GM21390 (cell line): ENCODE measurements around the gene ACVR1.

Experiments used
- ATAC-seq: cut with Tn5 transposase; IDR thresholded peaks from one replicate; pipeline ENCODE4 v1.9.1; 2021; ENCODE audit not compliant: unreplicated experiment

Gene ACVR1

DNA sequence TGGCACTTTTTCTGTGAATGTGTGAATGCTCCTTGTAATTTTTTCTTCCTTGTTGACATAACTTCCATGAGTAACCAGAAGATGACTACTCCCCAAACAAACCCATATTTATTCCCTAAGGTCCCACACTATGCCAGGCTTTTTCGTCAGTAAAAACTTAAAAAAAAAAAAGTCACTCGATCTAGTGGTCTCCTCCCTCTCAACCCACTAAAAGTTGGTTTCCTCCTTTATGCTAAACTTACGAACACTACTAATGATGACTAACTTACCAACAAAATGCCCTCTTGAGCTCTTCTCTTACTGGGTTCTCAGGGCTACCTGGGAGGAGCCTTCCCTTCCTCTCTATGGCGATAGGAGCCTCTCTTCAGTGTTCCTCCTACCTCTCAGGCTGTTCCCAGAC is 18.2 kb downstream of the ACVR1 start:
- ATAC-seq = no peak

DNA sequence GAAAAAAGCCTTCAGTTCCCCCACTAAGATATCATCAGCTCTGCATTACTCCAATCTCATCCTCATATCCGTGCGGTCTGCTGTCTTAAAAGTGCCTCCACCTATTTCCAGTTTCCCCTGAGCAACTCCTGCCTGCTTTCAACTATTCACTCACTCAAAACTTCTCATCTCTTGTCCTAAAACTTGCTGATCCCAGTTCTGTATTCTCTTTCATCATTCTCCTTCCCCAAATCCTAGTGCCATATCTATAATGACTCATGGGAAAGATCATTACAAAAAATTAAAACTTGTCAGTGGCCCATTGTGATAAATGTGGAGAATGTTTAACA is 20.0 kb downstream of the ACVR1 start:
- ATAC-seq = no peak

DNA sequence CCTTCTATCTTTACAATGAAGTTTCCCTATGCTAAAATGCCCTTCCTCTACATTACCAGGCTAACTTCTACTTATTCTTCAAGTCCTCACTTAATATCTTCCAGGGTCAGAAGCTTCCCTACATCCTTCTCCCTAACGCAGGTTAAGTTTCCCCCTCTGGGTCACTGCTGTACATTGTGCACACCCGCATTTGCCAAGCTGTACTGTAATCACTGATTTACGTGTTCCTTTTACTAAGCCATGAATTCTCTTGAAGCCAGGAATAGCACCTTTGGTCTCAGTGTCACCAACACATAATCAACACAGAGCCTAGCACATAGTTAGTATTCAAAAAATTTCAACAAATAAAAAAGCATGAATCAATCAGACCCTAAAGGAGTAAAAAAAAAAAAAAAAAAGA is 22.3 kb downstream of the ACVR1 start:
- ATAC-seq = no peak

DNA sequence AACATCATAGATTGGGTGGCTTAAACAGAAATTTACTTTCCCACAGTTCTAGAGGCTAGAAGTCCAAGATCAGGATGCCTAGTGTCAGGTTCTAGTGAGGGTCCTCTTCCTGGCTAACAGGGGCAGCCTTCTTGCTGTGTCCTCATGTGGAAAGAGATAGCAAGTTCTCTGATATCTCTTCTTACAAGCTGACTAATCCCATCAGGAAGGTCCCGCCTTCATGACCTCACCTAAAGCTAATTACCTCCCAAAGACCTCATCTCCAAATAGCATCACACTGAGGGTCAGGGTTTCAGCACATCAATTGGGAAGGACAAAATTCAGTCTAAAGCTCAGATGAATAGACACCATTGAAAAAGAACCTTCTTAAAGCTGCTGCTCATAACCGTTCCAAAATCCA is 22.9 kb downstream of the ACVR1 start:
- ATAC-seq = no peak

DNA sequence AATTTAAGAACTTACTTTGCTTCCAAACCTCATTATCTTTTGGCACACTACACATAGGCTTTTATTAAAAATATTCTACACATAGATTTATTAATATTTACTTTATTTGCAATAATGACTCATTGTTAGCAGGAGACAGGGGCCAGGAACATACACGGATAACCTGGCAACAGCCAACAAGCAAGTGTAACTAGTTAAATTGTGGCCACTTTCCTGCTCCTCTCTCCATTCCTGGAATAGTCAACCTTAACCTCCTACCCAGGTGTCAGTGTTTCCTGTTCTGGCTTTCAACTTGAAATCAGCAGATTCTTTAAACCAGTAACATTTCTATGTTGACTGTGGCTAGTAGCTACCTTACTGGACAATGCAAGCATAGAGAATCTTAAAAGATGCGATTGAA is 26.5 kb downstream of the ACVR1 start:
- no peak for ATAC-seq

DNA sequence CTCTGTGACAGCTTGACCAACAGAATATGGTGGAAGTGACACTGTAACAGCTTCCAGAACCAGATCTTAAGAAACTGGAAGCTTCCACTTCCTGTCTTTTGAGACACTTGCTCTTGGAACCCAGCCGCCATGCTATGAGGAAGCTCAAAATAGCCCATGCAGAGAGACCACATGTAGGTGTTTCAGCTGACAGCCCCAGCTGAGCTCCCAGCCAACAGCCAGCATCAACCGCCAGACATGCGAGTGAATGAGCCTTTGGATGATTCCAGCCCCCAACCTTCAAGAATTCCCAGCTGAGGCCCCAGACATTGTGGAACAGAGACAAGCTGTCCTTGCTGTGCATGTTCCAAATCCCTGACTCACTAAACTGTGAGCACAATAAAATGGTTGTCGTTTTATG is 27.9 kb downstream of the ACVR1 start:
- ATAC-seq = no peak

DNA sequence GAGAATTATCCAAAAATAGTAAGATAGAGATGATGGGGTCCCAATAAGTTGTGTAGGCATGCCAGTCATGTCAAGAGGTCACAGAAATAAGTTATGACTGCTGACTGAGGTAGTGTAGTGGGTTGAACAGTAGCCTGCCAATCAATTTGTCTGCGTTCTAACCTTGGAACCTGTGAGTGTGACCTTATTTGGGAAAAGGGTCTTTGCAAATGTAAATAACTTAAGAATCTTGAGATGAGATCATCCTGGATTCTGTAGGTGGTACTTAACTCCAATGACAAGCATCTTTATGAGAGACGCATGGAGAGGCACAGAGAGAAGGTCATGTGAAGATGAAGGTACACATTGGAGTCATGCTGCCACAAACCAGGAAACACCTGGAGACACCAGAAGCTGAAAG is 31.0 kb downstream of the ACVR1 start:
- ATAC-seq = no peak

DNA sequence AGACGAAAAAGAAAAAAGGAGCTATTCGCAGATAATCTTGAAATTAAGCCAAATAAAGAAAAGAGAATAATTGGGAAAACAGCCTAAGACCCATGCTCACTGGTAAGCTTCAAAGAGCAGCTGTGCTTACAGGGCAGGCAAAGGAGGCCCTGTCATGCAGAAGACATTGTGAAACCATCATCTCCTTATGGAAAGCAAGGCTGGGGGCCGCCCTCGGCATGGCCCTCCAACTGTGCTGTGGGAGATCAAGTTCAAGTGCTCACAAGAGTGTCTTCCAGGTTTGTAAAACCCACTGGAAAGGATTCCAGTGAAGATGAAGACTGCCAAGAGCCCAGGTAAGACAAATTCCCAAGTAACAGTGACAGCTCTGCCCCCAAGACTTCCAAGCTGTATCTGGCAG is 32.2 kb downstream of the ACVR1 start:
- ATAC-seq = no peak

DNA sequence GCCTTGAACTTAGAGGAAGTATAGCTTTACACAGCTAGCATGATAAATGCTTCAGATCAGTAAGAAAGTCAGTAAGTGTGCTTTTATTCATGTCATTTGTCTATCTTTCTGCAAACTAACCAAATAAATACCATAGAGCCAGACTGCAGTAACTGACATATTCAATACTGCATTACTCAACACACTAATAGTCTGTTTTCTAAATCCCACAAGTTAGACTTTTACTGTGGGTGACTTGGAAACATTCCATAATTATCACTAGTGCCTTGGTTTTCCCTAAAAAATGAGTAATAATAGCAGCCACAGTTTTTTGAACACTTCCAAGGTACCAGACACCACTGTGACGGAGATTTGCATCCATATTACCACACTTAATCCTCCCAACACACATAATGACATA is 33.0 kb downstream of the ACVR1 start:
- ATAC-seq = no peak

DNA sequence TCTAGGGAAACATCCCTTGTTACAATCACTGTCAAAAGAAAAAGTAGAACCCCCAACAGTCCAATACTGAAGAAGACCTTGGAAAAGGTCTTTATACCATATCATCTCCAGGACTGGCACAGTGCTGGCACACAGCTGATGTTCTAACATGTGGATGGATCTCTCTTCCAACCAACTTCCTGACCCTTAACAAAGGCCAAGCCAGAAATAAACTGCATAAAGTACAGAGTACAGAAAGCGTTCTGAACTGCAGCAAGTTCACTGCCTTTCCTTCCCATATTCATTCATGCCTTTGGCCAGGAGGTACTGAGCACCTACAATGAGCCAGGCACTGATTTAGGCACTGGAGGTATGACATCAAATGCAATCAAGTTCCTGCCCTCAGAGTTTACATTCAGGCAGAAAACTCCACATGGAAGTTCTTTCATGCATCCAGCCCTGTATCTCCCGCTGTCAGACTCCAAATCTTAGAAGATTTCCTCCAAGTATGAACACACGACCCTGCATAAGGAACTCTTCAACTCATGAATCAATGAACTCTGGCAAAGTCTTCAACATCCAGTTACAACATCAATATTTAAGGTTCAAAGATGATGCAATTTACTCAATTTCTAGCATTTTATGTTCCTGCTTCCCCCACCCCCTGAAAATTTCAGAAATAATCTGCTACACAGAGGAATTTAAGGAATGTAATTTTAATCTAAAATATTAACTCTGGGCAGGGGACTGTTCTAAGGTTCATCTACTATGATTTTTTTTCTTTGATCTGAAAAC is 33.8 kb downstream of the ACVR1 start:
- ATAC-seq = no peak

DNA sequence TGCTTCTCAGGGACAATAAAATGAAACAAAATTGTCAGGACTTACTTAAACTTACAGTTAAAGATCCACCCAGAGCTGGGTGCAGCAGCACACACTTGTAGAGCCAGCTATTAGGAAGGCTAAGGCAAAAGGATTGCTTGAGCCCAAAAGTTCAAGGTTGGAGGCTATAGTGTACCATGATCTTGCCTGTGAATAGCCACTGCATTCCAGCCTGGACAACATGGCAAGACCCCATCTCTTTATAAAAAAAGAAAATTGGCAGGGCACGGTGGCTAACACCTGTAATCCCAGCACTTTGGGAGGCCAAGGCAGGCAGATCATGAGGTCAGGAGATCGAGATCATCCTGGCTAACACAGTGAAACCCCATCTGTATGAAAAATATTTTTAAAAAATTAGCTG is 34.6 kb downstream of the ACVR1 start:
- ATAC-seq = no peak

DNA sequence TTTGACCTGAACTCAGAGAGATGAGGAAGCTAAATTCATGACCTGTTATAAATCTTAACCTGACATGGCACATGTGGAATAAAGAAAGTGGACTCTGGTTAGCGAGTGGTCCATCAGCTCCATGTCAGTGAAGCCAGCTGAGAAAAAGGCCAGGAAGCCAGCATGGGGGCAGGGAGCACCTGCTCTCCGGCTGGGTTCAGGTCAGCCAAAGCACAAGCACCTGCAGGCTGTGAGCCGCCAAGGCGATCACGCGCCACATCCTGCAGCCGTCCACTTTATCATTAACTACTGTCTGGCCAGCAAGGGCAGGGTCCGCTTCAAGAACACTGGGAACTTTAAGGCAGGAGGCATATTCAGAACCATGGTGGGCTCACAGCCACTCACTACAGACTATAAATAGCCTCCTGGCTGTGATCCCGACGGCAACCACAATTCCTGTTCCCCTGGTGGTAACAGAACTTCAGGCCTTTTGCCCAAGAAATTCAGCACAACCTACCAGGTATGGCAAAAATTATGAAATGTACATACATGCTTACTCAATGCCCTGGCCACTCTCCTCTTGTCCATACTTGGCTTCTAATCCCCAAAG is 35.5 kb downstream of the ACVR1 start:
- no peak for ATAC-seq

DNA sequence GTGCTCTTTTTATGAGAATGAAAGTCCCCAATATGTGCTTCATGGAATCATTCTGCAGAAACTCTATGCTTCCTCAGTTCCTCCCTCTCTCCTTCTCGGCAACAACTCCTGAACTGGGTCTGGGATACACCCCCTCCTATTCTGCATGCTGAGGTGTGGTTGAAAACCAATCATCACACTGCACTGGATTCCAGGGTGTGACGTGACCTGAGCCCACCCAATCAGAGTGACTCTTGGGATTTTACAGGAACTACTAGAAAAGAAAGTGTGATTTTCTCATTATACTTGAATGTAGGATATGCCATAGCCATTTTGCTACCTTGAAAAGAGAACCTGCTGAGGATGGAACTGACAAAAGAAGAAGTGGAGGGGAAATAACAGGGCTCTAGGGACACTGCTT is 36.3 kb downstream of the ACVR1 start:
- no peak for ATAC-seq

DNA sequence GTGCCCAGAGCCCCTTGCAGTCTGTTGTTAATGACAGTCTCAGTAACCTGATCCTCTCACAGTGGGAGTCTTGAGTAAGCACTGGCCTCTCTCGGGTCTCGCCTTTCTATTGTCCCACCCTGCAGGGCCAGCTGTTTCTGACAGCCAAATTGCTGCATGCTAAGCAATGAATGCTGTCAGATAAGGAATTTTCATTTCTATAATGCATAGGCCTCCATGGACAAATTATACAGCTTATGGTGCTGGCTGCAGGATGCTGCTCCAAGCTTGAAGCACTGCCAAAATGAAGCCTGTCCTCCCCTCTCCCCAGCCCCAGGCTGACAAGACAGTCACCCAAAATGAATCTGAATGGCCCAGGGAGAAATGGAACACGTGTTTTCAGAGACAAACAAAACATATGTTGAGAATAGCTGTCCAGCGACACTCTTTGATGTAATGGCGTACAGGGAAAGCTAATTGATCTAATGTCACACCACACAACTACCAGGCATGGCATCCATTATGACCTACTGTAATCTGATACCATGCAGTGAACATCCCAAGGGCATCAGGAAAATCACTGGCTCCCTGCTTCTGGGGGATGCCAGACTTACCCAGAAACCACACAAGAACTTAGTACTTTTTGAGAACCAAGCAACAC is 36.8 kb downstream of the ACVR1 start:
- ATAC-seq = no peak

DNA sequence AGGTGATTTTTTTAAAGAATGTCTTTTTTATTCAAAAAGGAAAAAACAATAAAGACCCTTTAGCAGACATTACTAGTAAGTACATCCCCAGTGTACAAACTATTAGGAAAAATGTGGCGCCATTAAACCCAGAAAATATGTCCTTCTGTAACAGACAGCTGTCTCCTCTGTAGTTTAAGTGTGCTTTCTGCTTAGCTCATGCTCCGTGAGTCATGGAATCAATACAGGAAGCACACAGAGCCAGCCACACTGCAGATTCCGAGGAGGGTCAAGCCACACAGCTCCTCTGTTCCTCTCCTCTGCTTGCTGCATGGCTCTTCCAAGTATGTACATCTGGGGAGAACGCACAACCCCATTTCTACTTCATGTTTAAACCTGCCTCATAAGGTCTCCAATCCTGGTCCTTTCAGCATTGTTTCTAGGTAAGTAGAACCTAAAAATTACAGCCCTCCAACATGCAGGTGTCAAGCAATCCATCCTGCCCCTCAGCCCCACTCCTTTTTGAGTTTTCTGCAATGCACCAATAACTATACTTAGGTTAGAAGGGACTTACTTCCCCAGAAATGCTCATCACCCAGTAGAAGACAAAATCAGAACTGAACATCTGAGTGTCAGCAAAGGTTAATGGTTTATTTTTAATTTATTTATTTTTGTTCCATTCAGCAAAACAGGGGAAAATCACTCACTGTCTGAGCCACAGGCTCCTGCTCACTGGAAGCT is 37.5 kb downstream of the ACVR1 start:
- ATAC-seq = no peak

DNA sequence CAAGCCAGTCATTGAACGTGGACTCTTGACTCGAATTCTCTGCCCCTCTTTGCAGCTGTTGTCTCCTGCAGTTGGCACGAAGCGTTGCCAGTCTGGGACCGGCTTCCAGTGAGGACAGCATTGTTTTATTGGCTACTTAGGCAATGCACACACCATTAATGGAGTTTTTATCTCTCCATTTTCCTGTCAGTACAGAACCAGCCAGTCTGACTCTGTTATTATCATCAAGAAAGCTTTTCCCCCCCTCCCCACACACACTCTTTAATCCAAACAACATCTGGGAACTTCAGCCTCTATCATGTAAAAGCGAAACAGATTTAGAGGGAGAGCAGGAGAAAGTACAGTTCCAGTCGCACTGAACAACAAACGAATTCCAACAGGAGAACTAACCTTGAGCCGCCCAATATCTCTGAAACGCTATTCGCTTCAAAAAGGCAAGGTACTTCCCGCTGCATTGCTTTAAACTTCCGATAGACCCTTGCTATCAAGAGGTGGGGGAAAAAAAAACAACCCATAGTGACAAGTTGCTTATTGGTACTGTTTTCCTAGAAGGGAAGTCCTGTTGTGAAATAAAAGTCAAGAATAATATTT is 38.2 kb downstream of the ACVR1 start:
- ATAC-seq = no peak

DNA sequence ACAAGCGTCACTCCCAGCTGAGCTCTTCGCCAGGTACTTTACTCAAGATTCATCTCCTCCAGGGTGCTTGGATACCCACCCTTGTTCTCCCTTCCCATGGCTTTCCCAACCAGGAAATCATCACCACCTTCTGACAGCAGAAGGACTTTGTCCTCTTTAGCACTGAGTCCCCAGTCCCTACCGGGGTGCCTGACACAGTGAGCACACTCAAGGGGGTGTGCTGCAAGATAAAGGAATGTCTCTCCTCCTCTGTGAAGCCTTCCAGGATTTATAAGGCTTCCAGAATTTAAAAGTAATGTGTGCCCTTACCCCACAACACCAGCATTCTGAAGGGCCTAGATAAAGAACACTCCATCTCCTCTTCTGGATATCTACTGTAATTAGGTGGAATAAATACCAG is 39.6 kb downstream of the ACVR1 start:
- ATAC-seq = no peak

DNA sequence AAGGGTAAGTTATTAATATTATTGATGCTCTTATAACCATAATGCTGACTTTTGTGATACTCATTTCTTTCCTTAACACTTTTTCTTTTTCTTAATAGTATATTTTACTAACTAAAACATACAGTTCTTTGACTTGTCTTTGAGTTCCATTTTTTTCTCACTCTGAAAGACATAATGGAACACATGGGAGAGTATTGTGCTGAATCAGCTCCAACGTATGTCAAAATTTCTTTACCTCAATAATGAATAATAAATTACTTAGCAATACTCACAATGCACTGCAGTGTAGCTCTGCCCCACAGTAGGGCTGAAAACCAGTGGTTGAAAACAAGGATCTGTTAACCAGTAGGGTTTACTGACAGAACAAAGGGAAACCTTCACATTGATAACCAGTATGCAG is 40.7 kb downstream of the ACVR1 start:
- no peak for ATAC-seq

DNA sequence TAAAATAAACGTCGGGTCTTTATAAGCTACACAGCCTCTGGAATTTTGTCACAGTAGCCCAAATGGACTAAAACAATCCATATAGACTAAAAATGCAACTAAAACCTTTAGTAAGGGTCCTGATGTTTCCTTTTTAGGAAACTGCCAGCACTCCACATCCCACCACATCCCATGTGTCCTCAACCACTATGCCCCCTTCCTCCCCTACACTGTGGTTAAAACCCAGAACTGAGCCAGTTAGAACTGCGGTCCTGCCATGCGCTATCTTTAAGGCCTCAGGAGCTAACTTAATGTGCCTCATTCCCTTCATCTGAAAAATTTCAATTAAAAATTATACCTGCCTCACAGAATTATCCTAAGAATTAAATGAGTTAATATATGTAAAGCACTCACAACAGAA is 41.1 kb downstream of the ACVR1 start:
- no peak for ATAC-seq

DNA sequence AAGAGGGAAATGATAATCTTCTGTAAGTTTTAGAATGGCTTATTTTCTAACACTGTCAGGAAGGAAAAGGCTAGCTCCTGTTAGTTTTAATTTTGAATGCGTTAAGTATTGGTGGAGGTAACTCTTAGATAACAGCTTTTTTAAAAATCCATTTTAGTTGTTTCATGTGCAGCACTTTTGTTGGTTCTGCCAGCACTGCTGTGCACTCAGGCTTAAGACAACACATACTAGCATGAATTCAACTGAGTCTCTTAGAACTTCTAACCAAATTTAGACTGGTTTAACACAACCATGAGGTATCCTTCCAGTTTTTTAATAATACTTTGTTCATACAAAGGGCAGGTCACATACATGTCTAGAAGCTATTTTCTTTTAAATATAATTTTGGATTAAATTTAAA is 42.4 kb downstream of the ACVR1 start:
- ATAC-seq = no peak

DNA sequence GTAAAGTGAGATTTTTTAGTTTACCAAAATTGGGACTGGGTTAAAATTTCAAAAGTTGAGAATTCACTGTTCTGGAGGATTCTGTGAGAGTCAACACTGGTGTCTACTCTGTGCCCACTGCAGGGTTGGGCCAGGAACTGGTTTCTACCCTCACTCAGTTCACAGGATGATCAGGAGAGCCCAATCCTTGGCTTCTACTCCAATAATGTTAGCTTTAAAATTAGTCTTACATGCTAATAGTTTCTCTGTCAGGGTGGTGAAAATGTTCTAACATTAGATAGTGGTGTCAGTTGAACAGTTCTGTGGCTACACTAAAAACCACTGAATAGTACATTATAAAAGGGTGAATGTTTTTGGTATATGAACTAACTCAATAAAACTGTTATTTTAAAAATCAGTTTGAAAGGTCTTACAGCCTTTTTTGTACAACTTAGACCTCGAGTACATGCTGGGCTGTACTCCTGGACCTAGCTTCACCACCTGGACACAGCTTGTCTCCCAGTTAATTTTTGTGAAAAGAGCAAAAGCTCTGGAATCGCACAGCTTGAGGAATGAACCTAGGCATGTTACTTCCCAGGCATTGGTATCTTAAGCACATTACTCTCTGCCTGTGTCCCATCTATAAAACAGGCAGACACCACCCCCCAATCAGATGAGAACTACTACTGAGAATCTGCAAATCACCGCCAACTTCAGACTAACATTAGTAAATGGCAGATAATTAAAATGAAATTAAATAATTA is 44.4 kb downstream of the ACVR1 start:
- ATAC-seq = no peak
